Large intestine (tissue), 3 donors: Measurements from ENCODE around the gene MRPS12. TPM values are rescaled to one million over a fixed set of nuclear protein-coding genes. Genes with fewer than 3 reads are reported as not detected.
"Not testable (repeated sequence)": the region's sequence is repeated elsewhere in the genome, so short reads cannot be mapped to it uniquely, and the experiment has no call there.

Source experiments
- DNase-seq, 2 donors: peaks; one replicate each; pipeline versions ENCODE4 v3.0.0 to v3.0.0-alpha.2; 2013
- H3K27ac ChIP-seq: one replicate; pipeline ENCODE4 v1.5.1; 2013; ENCODE audit warnings: low read length
- H3K27me3 ChIP-seq: 2 replicates; pipeline ENCODE4 v1.6.1; 2013; ENCODE audit warnings: low read length; ENCODE audit not compliant: control insufficient read depth, insufficient read depth
- H3K36me3 ChIP-seq: 2 replicates; pipeline ENCODE4 v1.6.1; 2013; ENCODE audit warnings: low read length; ENCODE audit not compliant: control insufficient read depth, insufficient read depth
- H3K4me1 ChIP-seq: one replicate; pipeline ENCODE4 v1.6.1; 2013; ENCODE audit warnings: low read length; ENCODE audit not compliant: control insufficient read depth, insufficient read depth
- H3K4me3 ChIP-seq: one replicate; pipeline ENCODE4 v1.5.1; 2013; ENCODE audit warnings: low read length
- H3K9me3 ChIP-seq: one replicate; pipeline ENCODE4 v1.6.1; 2013; ENCODE audit warnings: mild to moderate bottlenecking, low read depth, low read length, moderate library complexity; ENCODE audit not compliant: control insufficient read depth
- WGBS: methylation state at CpG from one replicate; pipeline ENCODE4 v1.1.5; 2013; ENCODE audit warnings: low lambda C conversion rate; ENCODE audit not compliant: insufficient coverage; 5-methylcytosine and 5-hydroxymethylcytosine counted together
- polyA plus RNA-seq: library from polyadenylated mRNA; unstranded; fragments of 120-200 nt; gene quantifications from one replicate; pipeline ENCODE4 v1.2.1, GENCODE V29; 2013

Gene MRPS12
- polyA plus RNA-seq, 1 donor: 23.5 TPM

DNA sequence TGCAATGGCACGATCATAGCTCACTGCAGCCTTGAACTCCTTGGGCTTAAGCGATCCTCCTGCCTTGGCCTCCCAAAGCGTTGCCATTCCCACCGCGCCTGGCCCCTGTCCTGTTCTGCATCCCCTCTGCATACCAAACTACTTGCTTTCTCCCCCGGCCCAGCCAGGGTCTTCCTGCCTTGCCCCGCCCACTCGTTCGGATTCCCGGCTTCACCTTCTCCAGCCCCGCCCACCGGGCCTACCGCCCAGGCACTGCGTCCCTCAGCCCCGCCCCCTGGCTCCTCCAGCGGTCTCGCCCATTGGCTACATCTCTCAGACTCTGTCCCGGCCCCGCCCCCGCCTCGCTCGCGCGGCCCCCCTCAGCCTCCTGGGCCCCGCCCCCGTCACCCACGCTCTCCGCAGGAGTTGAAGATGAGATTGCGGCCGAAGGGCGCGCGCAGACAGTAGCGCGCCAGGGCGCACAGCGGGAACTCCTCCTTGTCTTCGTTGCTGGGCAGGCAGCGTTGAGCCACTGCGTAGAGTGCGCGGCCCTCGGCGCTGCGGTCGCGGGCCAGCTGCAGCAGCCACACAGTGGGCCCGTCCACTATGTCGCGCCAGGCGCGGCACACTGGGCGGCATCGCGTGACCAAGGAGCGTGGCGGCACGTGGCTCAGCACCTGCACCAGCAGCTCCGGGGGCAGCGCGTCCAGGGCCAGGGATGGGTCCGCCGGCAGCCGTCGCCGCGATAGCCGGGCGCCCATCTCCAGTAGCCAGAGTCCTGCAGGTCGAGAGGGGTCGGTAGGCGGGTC is 19.0 kb downstream of the MRPS12 start:
- Histone ChIP-seq H3K4me1 (peaks cover 13% of the 10 kb centered on the region), H3K27me3 (no peaks in the 10 kb centered on the region), H3K27ac (no peak overlapping the region), H3K4me3 (peak overlapping the region; percentile 16), H3K36me3 (peaks cover 35% of the 10 kb centered on the region), H3K9me3 (peaks cover 6% of the 10 kb centered on the region)
- WGBS: 60% methylated on average over 3 of the region's 72 CpGs
- DNase-seq: peak; percentile 80 to 85

DNA sequence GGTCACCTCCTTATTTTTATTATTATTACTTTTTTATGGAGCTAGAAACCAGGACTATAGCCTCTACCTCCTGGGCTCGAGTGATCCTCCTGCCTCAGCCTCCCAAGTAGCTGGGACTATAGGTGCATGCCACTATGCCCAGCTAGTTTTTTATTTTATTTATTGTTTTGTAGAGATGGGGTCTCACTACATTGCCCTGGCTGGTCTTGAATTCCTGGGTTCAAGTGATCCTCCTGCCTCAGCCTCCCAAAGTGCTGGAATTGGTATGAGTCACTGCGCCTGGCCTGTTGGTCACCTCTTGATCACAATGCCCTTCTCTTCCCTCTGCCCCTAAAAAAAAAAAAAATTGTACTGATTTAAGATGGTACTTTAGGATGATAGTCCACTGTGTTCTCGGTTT is 20.4 kb downstream of the MRPS12 start:
- Histone ChIP-seq H3K4me1 (peaks cover 13% of the 10 kb centered on the region), H3K27ac (no peak overlapping the region), H3K4me3 (no peak overlapping the region), H3K36me3 (peaks cover 28% of the 10 kb centered on the region), H3K27me3 (no peaks in the 10 kb centered on the region), H3K9me3 (peaks cover 6% of the 10 kb centered on the region)
- 80% methylated on average over 1 of the region's 3 CpGs for WGBS
- no peak for DNase-seq

DNA sequence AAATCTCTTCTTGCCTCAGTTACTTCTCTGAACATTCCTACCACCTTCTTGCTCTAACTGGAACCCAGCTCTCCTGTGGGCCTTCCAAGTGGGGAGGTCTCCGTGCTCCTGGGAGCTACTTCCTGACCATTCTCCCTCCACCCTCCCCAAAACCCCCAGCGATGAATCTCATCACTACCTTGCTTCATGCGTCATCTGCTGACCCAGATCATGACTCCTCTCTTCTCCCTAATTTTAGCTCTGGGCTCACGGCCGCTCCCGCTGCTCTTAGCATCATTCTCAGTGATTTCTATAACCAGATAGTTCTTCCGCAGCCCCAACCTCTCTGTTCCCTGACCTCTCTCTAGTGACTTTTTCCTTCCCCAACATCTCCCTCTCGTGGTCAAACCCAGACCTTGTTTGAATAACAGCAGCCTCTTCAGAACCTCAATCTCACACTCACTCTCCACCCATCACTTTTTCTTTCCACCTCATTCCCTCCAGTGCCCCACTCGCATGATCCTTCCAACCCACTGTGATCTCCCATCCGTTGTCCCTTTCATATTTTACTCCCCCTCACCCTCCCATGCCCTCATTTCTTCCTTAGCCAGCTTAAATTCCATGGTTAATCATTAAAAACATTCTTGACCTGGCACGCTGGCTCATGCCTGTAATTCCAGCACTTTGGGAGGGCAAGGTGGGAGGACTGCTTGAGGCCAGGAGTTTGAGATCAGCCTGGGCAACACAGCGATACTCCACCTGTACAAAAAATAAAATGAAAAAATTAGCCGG is 21.8 kb downstream of the MRPS12 start:
- DNase-seq: peak in 1 of 2 donors; percentile 38
- WGBS: 39% methylated on average over 3 of the region's 13 CpGs
- Histone ChIP-seq H3K9me3 (peaks cover 6% of the 10 kb centered on the region), H3K4me3 (no peak overlapping the region), H3K36me3 (peaks cover 21% of the 10 kb centered on the region), H3K4me1 (peaks cover 13% of the 10 kb centered on the region), H3K27me3 (no peaks in the 10 kb centered on the region), H3K27ac (no peak overlapping the region)

DNA sequence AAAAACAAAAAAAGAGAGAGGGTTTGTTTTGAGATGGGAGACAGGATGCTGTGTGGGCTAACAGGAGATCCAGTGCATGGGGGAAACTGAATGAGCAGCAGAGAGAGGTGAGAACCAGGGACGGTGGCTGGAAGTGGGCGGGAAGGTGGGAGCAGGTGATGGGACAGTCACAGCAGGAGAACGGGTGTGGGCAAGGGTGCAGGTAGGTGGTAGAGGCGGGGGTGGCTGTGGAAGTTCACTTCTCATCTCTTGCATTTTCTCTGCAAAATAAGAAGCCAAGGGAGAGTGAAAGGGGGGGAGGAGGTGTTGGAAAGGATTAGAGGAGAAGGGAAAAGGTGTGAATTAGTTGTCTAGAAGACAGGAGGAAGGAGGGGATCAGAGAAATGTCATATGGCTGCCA is 22.9 kb downstream of the MRPS12 start:
- Histone ChIP-seq H3K36me3 (peaks cover 15% of the 10 kb centered on the region), H3K27ac (no peak overlapping the region)

DNA sequence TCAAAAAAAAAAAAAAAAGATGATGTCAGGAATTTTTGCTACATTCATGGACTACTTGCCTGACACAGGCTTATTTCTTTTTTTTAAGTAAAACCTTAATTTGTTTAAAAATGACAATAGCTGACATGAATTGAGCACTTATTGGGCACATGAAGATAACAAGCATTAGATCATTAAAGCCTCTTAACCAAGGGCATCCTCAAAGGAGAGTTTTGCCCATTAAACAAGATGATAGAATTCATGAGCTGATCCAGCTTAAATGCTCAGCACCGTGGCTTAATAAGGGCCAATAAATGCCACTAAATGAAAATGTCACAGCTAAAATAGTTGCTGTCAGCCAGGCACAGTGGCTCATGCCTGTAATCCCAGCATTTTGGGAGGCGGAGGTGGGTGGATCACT is 25.5 kb downstream of the MRPS12 start:
- no peak overlapping the region for H3K27ac ChIP-seq
- no peaks in the 10 kb centered on the region for H3K9me3 ChIP-seq
- peaks cover 14% of the 10 kb centered on the region for H3K36me3 ChIP-seq
- WGBS: no CpG with 5 or more reads among the region's 2 CpGs
- no peak for DNase-seq
- H3K4me1 ChIP-seq: peaks cover 8% of the 10 kb centered on the region
- H3K4me3 ChIP-seq: no peak overlapping the region
- no peaks in the 10 kb centered on the region for H3K27me3 ChIP-seq

More for the DNA sequence above, 22.9 kb downstream of the MRPS12 start:
- Histone ChIP-seq H3K9me3 (peaks cover 6% of the 10 kb centered on the region), H3K27me3 (no peaks in the 10 kb centered on the region), H3K4me3 (no peak overlapping the region), H3K4me1 (peaks cover 13% of the 10 kb centered on the region)
- 100% methylated on average over 1 of the region's 4 CpGs for whole genome bisulfite sequencing
- no peak for DNase-seq

DNA sequence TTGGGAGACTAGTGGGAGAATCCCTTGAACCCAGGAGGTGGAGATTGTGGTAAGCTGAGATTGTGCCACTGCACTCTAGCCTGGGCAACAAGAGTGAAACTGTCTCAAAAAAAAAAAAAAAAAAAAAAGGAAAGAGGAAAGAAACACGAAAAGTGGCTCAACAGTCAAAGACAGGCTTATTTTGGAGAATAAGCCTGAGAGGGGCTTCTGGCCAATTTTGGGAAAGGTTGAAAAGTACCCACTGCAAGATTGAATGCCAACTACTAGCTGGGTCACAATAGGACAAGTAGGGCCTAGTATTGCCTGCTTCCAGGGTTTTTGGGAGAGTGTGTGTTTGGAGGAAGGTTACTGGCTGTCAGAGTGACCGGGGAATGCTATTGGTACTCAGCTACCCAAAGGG is 27.6 kb downstream of the MRPS12 start:
- peaks cover 3% of the 10 kb centered on the region for H3K4me1 ChIP-seq
- peaks cover 15% of the 10 kb centered on the region for H3K36me3 ChIP-seq
- no peak overlapping the region for H3K4me3 ChIP-seq
- DNase-seq: no peak
- H3K9me3 ChIP-seq: no peaks in the 10 kb centered on the region
- no CpG with 5 or more reads among the region's 2 CpGs for WGBS
- no peaks in the 10 kb centered on the region for H3K27me3 ChIP-seq
- no peak overlapping the region for H3K27ac ChIP-seq

DNA sequence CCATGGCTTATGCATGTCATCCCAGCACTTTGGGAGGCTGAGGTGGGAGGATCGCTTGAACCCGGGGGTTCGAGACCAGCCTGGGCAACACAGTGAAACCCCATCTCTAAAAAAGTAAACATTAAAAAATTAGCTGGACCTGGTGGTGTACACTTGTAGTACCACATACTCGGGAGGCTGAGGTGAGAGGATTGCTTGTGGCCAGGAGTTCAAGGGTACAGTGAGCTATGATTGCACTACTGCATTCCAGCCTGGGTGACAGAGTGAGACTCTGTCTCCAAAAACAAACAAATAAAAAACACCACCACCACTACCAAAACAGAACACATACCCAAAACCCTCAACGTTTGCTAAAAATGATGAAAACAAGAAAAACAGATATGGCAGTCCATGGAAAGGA is 28.9 kb downstream of the MRPS12 start:
- no peak overlapping the region for H3K27ac ChIP-seq
- no peak overlapping the region for H3K4me3 ChIP-seq
- H3K9me3 ChIP-seq: no peaks in the 10 kb centered on the region
- no peaks in the 10 kb centered on the region for H3K27me3 ChIP-seq
- DNase-seq: no peak
- peaks cover 20% of the 10 kb centered on the region for H3K36me3 ChIP-seq
- H3K4me1 ChIP-seq: peaks cover 3% of the 10 kb centered on the region
- WGBS: no CpG with 5 or more reads among the region's 5 CpGs

DNA sequence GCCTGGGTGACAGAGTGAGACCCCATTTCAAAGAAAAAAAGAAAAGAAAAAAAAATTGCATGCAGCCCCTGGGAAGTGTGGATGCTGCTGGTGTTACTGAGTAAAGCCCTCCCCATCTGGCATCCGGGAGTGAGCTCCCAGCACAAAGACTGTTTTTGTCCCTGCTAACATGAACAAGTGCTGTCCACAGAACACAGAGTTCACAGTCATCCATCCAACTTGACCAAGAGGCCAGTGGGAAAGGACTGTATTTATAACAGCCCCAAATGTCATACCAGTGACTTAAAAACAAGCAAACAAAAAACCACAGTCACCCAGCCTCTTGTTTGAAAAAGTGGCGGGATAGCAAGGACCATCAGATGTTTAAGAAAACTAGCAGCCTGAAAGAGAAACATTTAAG is 34.0 kb downstream of the MRPS12 start:
- WGBS: 100% methylated on average over 1 of the region's 2 CpGs

DNA sequence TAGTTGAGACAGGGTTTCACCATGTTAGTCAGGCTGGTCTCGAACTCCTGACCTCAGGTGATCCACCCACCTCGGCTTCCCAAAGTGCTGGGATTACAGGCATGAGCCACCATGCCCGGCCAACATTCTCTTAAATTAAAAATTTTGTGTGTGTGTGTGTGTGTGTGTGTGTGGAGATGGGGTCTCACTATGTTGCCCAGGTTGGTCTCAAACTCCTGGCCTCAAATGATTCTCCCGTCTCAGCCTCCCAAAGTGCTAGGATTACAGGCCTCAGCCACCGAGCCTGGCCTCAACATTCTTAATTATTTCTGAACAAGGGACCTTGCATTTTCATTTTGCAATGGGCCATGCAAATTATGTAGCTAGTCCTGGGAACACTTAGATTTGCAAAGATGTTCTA is 35.4 kb downstream of the MRPS12 start:
- H3K4me3 ChIP-seq, H3K27ac ChIP-seq, H3K9me3 ChIP-seq, H3K27me3 ChIP-seq, DNase-seq: not testable (repeated sequence)
- peaks cover 18% of the 10 kb centered on the region for H3K36me3 ChIP-seq
- H3K4me1 ChIP-seq: peaks cover 11% of the 10 kb centered on the region
- WGBS: no CpG with 5 or more reads among the region's 5 CpGs

More for the DNA sequence above, 34.0 kb downstream of the MRPS12 start:
- no peak for DNase-seq
- Histone ChIP-seq H3K36me3 (peaks cover 15% of the 10 kb centered on the region), H3K4me3 (no peak overlapping the region), H3K27ac (no peak overlapping the region), H3K4me1 (peaks cover 10% of the 10 kb centered on the region), H3K9me3 (no peaks in the 10 kb centered on the region), H3K27me3 (no peaks in the 10 kb centered on the region)

DNA sequence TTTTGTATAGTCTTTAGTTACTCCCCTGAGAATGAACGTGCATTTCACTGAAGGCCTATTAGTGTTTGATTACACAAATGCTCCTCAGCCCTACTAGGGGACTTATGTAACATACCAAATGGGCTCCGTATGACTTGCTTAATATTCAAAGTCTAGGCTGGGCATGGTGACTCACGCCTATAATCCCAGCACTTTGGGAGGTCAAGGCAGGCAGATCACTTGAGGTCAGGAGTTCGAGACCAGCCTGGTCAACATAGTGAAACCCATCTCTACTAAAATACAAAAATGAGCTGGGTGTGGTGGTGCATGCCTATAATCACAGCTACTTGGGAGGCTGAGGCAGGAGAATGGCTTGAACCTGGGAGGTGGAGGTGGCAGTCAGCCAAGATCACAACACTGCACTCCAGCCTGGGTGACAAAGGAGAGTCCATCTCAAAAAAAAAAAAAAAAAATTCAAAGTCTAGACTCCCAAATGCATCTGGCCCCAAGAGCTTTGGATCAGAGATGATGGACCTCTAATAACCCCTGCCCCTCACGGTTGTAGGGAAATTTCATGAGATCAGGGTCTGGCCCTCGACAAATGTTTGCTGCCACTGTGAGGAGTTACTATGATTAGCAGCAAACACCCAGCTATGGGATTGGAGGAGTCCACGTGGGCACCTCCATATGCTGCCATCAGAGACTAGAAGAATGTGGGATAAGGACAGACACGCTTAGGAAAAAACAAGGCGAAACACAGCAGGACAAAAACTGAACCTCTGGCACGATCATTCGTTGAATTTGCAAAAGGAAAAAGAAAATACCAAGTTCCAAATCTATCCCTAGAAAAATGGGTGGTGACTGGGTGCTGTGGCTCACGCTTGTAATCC is 40.2 kb downstream of the MRPS12 start:
- Histone ChIP-seq H3K4me3 (no peak overlapping the region), H3K4me1 (peaks cover 11% of the 10 kb centered on the region), H3K27ac (no peak overlapping the region), H3K27me3 (no peaks in the 10 kb centered on the region), H3K36me3 (peaks cover 19% of the 10 kb centered on the region), H3K9me3 (no peaks in the 10 kb centered on the region)
- peak in 1 of 2 donors; percentile 33 for DNase-seq
- WGBS: 80% methylated on average over 1 of the region's 12 CpGs
